ENCODE measurements around the gene ZBTB49. TPM values are rescaled to one million over a fixed set of nuclear protein-coding genes. Genes with fewer than 3 reads are reported as not detected.
A peak's percentile ranks its signal among the peaks of the same experiment; 100 is the strongest.

The ZBTB49 gene
- total RNA-seq, 1 donor from 2014 or later = 4.9 TPM

DNA sequence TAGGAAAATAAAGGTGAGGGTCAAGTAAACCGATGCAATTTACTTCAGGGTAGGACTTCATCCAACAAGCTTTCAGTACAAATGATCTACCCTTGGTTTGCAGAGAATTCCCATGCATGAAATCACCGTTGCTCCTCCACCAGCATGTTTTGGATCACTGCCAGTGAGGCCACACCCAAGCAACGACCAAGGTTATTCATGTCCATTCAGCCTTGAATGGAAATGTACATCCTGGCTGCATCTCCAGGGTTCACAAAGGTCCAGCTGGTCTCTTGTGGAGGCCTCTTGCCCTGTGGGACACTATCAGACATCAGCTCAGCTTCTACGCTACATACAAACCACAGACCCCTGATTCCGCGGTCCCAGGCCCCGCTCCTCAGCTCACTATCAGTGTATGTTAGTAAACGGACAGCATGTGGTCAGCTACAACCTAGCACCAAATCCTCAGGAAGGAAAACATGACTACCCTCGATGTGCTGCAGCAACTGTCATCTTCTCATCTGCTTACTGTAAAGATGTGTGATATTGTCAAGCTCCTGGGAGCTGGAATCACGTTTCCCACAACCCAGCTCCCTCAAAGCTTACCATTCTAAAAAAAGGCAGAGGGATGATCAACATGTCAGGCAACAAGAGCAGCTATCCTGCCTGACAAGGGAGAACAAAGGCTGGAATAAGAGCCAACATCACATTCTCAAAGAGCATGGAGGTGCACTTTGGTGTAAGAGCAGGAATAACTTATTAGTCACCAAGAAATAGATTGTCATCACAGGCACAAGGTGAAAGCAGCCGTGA is 5.0 kb upstream of the ZBTB49 start:
- Histone ChIP-seq H3K9me3 (no peaks in the 10 kb centered on the region), H3K4me3 (no peak overlapping the region), H3K4me1 (peaks cover 13% of the 10 kb centered on the region), H3K27me3 (ENCODE audit: low read depth) (no peaks in the 10 kb centered on the region), H3K36me3 (peaks cover 64% of the 10 kb centered on the region), H3K27ac (no peak overlapping the region)
- no peak for ATAC-seq
- no peak for TF ChIP-seq CTCF (IDR thresholded peaks at IDR 0.05)
- no peak for DNase-seq
- intact Hi-C loops (cut with DNase I) = no loop called here

GRCh38 chr4:4288098-4288497 is 2.0 kb upstream of the ZBTB49 start:
- H3K27me3 ChIP-seq (ENCODE audit: low read depth) = no peaks in the 10 kb centered on the region
- ATAC-seq (no peak), DNase-seq (no peak)
- peaks cover 33% of the 10 kb centered on the region for H3K36me3 ChIP-seq
- H3K4me3 ChIP-seq = no peak overlapping the region
- intact Hi-C loops (cut with DNase I) = no loop called here
- H3K9me3 ChIP-seq = no peaks in the 10 kb centered on the region
- no peak for TF ChIP-seq CTCF (IDR thresholded peaks at IDR 0.05)
- H3K4me1 ChIP-seq = peaks cover 23% of the 10 kb centered on the region
- no peak overlapping the region for H3K27ac ChIP-seq

DNA sequence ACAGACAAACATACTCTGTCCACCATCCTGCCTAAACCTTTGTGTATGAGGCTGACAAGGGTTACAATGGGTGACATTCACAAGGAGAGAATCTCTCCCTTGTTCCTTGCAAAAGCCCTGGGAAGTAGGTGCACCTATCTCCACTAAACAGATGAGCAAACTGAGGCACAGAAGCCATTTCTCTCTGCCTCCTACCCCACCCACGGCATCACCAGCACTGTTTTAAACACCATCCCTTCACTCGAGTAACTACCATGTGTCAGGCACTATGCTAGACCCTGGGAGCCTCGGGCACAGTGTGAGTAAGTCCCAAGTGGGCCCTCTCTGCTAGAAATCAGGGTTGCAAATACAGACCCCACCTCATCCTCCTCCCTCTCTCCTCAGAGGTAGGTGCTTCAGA is 996 bp upstream of the ZBTB49 start:
- peaks cover 24% of the 10 kb centered on the region for H3K36me3 ChIP-seq
- H3K4me1 ChIP-seq = peaks cover 23% of the 10 kb centered on the region
- TF ChIP-seq CTCF (IDR thresholded peaks at IDR 0.05) = no peak
- DNase-seq (no peak), ATAC-seq (no peak)
- intact Hi-C loops (cut with DNase I) = no loop called here
- H3K4me3 ChIP-seq = peak overlapping the region; percentile 99
- H3K27ac ChIP-seq = no peak overlapping the region
- no peaks in the 10 kb centered on the region for H3K27me3 ChIP-seq (ENCODE audit: low read depth)
- H3K9me3 ChIP-seq = no peaks in the 10 kb centered on the region

GRCh38 chr4:4289597-4289940 is 482 bp upstream of the ZBTB49 start:
- no peak for TF ChIP-seq CTCF (IDR thresholded peaks at IDR 0.05)
- H3K4me1 ChIP-seq = peaks cover 23% of the 10 kb centered on the region
- peak overlapping the region; percentile 99 for H3K4me3 ChIP-seq
- H3K9me3 ChIP-seq = no peaks in the 10 kb centered on the region
- H3K27me3 ChIP-seq (ENCODE audit: low read depth) = no peaks in the 10 kb centered on the region
- H3K36me3 ChIP-seq = peaks cover 18% of the 10 kb centered on the region
- peak; percentile 16 to 27 for ATAC-seq
- intact Hi-C loops (cut with DNase I) = no loop called here
- peak overlapping the region; percentile 80 for H3K27ac ChIP-seq
- DNase-seq = peak; percentile 53

DNA sequence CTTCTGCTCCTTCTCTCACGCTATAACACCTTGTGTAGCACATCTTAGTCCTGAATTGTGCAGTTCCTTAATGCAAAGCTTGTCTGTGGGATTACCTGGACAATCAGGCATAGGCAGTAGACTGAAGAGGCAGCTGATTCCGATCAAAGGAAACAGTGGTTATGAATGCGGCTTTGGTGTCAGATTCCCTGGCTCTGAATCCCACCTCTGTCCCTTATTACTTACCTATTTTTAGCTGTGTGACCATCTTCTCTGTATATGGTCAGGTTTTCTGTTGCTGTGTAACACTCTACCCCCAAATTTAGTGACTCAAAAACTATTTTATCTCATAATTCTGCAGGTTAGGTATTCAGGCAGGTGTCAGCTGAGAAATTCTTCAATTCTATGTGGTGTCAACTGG is 3.2 kb downstream of the ZBTB49 start:
- Histone ChIP-seq H3K9me3 (no peaks in the 10 kb centered on the region), H3K4me1 (peaks cover 23% of the 10 kb centered on the region), H3K27ac (no peak overlapping the region), H3K36me3 (peaks cover 1% of the 10 kb centered on the region), H3K4me3 (no peak overlapping the region), H3K27me3 (ENCODE audit: low read depth) (no peaks in the 10 kb centered on the region)
- no peak for DNase-seq
- intact Hi-C loops (cut with DNase I) = no loop called here
- no peak for TF ChIP-seq CTCF (IDR thresholded peaks at IDR 0.05)
- no peak for ATAC-seq

Measured in lower lobe of right lung (tissue), 2 donors.